Central memory CD8-positive, alpha-beta T cell (primary cell): ENCODE measurements around the gene RELL1.

Source experiments
- ATAC-seq: fragments of 150-1000 bp; cut with Tn5 transposase; replicated peaks from 2 replicates; pipeline ENCODE4 v1.10.0; 2022; ENCODE audit warnings: mild to moderate bottlenecking, moderate FRiP score, moderate number of reproducible peaks; ENCODE audit not compliant: poor library complexity, severe bottlenecking; ENCODE audit errors: extremely low read depth
- DNase-seq, 2 donors: peaks; one replicate each; pipeline ENCODE4 v3.0.0; 2021; ENCODE audit warnings: low spot score in 2 of 2
- H3K27ac Mint-ChIP-seq: one replicate; pipeline ENCODE4 v1.8.0; 2022; ENCODE audit warnings: low read depth, mild to moderate bottlenecking, moderate library complexity, mixed read lengths
- H3K27me3 Mint-ChIP-seq: one replicate; pipeline ENCODE4 v1.8.0; 2022; ENCODE audit warnings: mixed read lengths
- H3K36me3 Mint-ChIP-seq: one replicate; pipeline ENCODE4 v1.8.0; 2022; ENCODE audit warnings: mild to moderate bottlenecking, moderate library complexity, mixed read lengths; ENCODE audit not compliant: insufficient read depth
- H3K4me1 Mint-ChIP-seq: one replicate; pipeline ENCODE4 v1.8.0; 2022; ENCODE audit warnings: mixed read lengths
- H3K4me3 Mint-ChIP-seq: one replicate; pipeline ENCODE4 v1.8.0; 2022; ENCODE audit warnings: mild to moderate bottlenecking, moderate library complexity, mixed read lengths
- H3K9me3 Mint-ChIP-seq: one replicate; pipeline ENCODE4 v1.8.0; 2022; ENCODE audit warnings: mixed read lengths

RELL1 gene, protein sequence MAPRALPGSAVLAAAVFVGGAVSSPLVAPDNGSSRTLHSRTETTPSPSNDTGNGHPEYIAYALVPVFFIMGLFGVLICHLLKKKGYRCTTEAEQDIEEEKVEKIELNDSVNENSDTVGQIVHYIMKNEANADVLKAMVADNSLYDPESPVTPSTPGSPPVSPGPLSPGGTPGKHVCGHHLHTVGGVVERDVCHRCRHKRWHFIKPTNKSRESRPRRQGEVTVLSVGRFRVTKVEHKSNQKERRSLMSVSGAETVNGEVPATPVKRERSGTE

DNA sequence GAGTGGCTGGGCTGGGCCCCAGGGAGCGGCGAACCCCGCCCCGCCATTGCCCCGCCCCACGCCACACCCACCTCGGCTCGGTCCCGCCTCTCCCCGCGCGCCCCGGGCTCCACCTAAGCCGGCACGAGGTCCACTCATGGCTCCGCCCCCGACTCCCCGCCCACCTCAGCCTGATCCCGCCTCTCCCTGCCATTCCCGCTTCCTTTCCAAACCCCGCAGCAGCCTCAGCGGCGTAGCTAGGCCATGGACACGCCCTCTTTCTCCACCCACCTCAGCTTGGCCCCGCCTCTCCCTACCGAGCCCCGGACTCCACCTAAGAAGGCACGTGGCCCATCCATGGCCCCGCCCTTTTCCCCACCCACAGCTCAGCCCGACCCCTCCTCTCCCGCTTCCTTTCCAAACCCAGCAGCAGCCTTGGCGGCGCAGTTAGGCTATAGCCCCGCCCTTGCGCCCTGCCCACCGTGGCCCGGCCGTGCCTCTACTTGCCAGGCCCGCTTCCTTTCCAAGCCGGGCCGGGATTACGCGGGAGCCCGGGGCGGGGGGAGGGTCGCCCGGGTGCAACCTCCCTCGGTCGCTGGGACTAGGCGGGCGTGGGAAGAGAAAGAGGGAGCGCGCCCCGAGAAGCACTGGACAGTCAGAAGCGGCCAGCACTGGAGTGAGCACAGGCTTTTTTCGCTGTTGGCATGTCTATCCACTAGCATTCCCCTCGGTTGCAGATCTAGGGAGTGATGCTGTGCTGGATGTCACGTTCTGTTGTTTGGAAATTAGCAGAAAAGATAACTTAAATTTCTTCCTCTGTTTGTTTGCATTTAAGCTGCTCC, at the start of gene RELL1:
Gene RELL1 (minus strand): TSS at position 4 of the 821 bp plus-strand sequence. CDS start 89 bp downstream, outside the sequence.
- Mint-ChIP-seq H3K4me3 (peak within 1 kb of the TSS; percentile 90), H3K4me1 (peaks cover 35% of the 10 kb centered on the region), H3K27ac (peak within 1 kb of the TSS; percentile 97), H3K27me3 (no peaks in the 10 kb centered on the region), H3K9me3 (no peaks in the 10 kb centered on the region), H3K36me3 (peaks cover 19% of the 10 kb centered on the region)
- peak; percentile 97 for DNase-seq
- ATAC-seq = peak; percentile 81

DNA sequence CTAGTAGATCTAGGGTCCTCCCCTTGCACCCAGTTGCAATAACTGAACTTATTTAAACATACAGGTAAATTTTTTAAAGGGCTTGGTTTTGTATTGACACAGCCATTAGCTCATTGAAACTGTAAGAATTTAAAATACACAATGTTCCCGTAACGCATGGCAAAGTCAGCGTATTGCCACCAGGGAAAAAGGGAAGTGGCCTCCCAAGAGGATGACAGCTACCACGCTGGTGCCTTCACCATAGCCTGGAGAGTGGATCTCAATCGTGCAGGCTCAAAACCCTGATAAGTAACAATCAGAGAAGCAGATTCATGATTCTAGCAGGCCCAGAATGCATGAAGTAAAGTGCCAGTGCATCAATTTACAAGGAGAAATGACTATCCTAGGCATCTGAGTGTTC, 49.4 kb upstream of the RELL1 start:
- Mint-ChIP-seq H3K4me1 (no peaks in the 10 kb centered on the region), H3K36me3 (no peaks in the 10 kb centered on the region), H3K27ac (no peak overlapping the region), H3K4me3 (no peak overlapping the region), H3K9me3 (no peaks in the 10 kb centered on the region), H3K27me3 (no peaks in the 10 kb centered on the region)
- DNase-seq (no peak), ATAC-seq (no peak)

DNA sequence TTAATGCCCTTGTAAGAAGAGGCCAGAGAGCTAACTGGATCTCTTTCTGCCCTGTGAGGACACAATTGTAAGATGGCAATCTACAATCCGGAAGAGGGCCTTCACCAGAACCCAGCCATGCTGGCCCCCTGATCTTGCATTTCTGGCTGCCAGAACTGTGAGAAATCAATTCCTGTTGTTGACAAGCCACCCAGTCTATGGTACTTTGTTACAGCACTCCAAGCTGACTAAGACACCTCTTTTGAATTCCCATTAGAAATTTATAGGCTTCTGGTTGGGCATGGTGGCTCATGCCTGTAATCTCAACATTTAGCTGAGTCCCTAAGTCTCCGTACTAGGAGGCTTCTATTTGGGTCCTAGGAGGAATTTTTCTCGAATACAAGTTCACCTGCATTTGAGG, 48.8 kb upstream of the RELL1 start:
- Mint-ChIP-seq H3K4me1 (no peaks in the 10 kb centered on the region), H3K27me3 (no peaks in the 10 kb centered on the region), H3K9me3 (no peaks in the 10 kb centered on the region), H3K27ac (no peak overlapping the region), H3K36me3 (no peaks in the 10 kb centered on the region), H3K4me3 (no peak overlapping the region)
- no peak for DNase-seq
- no peak for ATAC-seq

DNA sequence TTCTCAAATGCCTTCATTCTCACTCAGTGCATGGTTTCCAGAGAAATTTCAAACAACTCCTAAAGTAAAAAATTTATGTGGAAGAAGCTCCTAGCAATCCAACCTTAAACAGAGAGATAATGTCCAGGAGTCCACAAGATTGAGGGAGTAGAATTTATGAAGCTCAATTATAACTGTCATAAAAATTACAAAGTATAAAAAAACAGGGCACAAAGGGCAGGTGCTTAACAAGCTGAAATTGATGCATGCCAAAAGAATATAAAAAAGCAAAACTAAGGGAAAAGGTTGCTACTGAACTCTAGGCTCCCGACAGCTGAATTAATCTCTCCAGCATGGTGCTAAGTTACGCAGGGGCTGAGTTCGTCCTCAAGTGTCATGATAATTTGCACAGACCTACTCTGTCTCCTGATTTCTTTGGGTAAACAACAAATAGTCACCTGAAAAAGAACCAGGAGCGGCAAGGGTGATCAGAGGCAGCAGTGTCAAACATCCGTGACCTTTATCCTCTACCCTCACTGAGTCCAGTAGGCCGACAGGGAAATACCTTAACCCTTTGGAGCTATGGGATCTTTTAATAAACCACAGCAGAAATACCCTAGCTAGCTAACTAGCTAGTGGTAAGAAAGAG, 47.2 kb upstream of the RELL1 start:
- H3K36me3 Mint-ChIP-seq = no peaks in the 10 kb centered on the region
- H3K4me1 Mint-ChIP-seq = no peaks in the 10 kb centered on the region
- ATAC-seq (no peak), DNase-seq (no peak)
- no peak overlapping the region for H3K27ac Mint-ChIP-seq
- H3K27me3 Mint-ChIP-seq = no peaks in the 10 kb centered on the region
- no peaks in the 10 kb centered on the region for H3K9me3 Mint-ChIP-seq
- H3K4me3 Mint-ChIP-seq = no peak overlapping the region

DNA sequence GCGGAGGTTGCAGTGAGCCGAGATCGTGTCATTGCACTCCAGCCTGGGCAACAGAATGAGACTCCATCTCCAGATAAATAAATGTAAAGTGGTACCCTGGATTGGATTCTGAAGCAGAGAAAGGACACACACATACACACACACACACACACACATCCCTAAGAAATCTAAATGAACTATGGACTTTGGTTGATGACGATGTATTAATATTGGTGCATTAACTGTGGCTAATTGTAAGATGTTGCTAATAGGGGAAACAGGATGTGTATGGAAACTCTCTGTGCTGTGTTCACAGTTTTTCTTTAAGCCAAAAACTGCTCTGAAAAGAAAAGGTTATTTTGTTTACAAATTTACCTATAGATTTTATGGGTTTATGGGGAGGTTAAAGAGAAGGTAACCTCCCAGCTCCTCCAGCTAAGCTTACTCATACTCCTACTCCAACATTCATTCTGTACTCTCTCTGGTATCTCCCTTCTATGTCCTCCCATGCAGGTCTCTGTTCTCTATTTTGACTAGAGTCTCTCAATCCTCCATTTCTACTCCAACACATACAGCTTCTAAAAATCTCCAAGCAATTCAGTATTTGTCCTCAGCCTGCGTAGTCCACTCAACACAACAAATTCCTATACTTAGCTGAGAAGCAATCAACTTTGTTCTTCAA, 46.5 kb upstream of the RELL1 start:
- H3K27me3 Mint-ChIP-seq = no peaks in the 10 kb centered on the region
- no peaks in the 10 kb centered on the region for H3K9me3 Mint-ChIP-seq
- no peak overlapping the region for H3K27ac Mint-ChIP-seq
- H3K4me3 Mint-ChIP-seq = no peak overlapping the region
- no peaks in the 10 kb centered on the region for H3K36me3 Mint-ChIP-seq
- DNase-seq (no peak), ATAC-seq (no peak)
- H3K4me1 Mint-ChIP-seq = no peaks in the 10 kb centered on the region

DNA sequence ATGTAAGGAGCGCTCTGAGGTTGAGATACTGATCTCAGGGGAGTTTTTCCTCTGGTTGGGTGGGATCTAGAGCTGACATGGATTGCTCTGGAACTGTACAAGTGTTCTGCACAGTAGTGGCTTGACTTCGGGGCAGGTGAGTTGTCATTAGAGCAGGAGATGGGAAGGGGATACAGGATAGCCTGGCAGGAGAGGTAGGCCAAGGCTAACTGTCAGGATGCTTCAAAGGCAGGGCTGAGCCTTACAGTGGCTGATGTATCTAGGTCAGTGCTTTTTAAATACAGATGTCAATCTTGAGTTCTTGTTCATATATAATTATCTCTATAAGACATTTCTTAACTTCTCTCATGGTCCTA, 43.5 kb upstream of the RELL1 start:
- Mint-ChIP-seq H3K36me3 (no peaks in the 10 kb centered on the region), H3K4me1 (no peaks in the 10 kb centered on the region), H3K4me3 (no peak overlapping the region), H3K9me3 (no peaks in the 10 kb centered on the region), H3K27ac (no peak overlapping the region), H3K27me3 (no peaks in the 10 kb centered on the region)
- ATAC-seq (no peak), DNase-seq (no peak)

DNA sequence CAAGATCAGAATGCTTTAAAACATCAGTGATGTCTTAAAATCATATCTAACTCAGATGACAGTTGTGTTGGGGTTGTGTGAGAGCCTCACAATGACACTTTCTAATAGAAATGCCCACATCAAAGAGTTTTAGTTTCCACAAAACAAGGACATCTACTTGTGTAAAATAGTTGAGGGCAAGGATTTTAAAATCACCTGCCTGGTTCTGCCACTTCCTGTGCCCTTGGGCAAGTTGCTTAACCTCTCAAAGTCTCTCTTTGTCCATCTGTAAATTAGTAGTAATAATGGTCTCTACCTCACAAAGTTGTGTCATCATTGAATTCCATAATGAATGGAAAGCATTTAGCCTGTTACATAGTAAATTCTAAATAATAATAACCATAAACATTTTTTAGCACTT, 41.9 kb upstream of the RELL1 start:
- Mint-ChIP-seq H3K27ac (no peak overlapping the region), H3K36me3 (no peaks in the 10 kb centered on the region), H3K4me3 (no peak overlapping the region), H3K4me1 (no peaks in the 10 kb centered on the region), H3K27me3 (peaks cover 12% of the 10 kb centered on the region), H3K9me3 (no peaks in the 10 kb centered on the region)
- DNase-seq (no peak), ATAC-seq (no peak)

DNA sequence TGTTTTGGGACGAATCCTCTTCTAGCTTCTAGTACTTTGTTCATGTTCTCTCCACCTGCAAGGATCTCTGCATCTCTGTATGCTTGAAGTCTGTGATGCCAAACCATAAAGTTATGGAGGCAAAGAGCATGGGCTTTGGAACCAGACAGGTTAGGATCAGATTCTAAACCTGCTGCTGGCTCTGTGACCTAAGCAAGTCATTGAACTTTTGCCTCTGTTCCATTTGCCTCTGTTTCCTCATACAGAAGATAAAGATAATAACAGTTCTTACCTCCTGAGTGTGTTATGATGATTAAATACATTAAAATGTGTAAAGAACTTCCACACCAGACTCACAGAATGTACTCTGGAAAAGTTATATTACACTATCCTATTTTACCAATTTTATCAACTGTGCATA, 41.5 kb upstream of the RELL1 start:
- H3K4me1 Mint-ChIP-seq = no peaks in the 10 kb centered on the region
- peaks cover 13% of the 10 kb centered on the region for H3K27me3 Mint-ChIP-seq
- no peaks in the 10 kb centered on the region for H3K9me3 Mint-ChIP-seq
- H3K36me3 Mint-ChIP-seq = no peaks in the 10 kb centered on the region
- ATAC-seq (no peak), DNase-seq (no peak)
- no peak overlapping the region for H3K27ac Mint-ChIP-seq
- no peak overlapping the region for H3K4me3 Mint-ChIP-seq

DNA sequence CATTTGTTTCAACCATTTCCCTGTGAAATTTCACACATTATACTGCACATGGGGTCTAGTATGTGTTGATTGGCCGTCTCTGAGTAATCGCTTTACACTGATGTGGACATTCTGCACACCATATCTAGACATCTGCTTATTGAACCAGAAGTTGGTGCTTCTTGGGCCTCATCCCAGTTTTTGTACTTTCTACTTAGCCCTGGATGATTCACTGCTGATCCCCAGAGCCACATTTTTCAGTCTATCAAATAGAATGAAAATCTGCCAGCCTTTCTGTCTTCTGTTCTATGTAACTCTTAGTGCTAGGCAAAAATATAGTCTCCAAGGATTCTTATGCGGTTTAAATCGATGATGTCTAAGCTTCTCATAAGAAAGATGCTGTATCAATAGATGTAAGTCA, 40.5 kb upstream of the RELL1 start:
- Mint-ChIP-seq H3K4me1 (no peaks in the 10 kb centered on the region), H3K27me3 (peaks cover 13% of the 10 kb centered on the region)
- no peak for DNase-seq

DNA sequence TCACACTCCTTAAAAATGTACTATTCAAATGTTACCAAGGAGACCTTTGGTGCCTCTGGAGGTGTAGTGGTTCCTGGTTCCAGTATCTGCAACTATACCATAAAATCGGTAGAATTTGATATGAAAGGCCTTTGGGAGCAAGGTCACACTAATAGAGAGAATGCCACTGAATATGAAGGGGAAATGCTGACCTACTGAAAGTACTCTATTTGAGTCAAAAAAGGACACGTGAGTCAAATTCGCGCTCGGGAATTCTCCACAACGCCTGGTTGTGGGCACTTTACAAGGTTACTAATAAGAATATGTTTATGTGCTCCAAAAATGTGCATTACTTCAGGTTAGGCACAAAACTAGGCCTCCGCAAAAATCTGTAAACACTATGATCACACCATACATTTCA, 39.5 kb upstream of the RELL1 start:
- ATAC-seq (no peak), DNase-seq (no peak)
- Mint-ChIP-seq H3K9me3 (no peaks in the 10 kb centered on the region), H3K4me3 (no peak overlapping the region), H3K27ac (no peak overlapping the region), H3K27me3 (peaks cover 13% of the 10 kb centered on the region), H3K4me1 (no peaks in the 10 kb centered on the region), H3K36me3 (no peaks in the 10 kb centered on the region)

More for the DNA sequence above, 40.5 kb upstream of the RELL1 start:
- no peak overlapping the region for H3K4me3 Mint-ChIP-seq
- no peaks in the 10 kb centered on the region for H3K36me3 Mint-ChIP-seq
- ATAC-seq = no peak
- H3K9me3 Mint-ChIP-seq = no peaks in the 10 kb centered on the region
- no peak overlapping the region for H3K27ac Mint-ChIP-seq

DNA sequence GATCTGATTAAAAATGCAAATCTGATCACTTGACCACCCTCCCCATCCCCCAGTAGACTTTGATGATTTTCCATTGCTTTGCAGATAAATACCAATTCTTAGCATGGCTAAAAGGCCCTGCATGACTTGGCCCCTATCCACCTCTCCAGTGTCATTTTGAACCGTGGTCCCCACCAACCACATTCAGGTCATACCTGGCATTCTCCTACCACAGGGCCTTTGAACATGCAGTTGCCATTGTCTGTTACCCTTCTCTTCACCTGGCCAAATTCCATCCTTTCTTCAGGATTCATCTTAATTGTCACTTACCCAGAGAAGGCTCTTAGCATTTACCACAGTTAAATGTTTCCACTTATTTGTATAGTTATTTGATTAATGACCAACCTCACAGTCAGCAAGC, 36.9 kb upstream of the RELL1 start:
- no peaks in the 10 kb centered on the region for H3K36me3 Mint-ChIP-seq
- H3K27me3 Mint-ChIP-seq = peaks cover 13% of the 10 kb centered on the region
- H3K4me3 Mint-ChIP-seq = no peak overlapping the region
- H3K9me3 Mint-ChIP-seq = no peaks in the 10 kb centered on the region
- DNase-seq (no peak), ATAC-seq (no peak)
- no peak overlapping the region for H3K27ac Mint-ChIP-seq
- no peaks in the 10 kb centered on the region for H3K4me1 Mint-ChIP-seq

DNA sequence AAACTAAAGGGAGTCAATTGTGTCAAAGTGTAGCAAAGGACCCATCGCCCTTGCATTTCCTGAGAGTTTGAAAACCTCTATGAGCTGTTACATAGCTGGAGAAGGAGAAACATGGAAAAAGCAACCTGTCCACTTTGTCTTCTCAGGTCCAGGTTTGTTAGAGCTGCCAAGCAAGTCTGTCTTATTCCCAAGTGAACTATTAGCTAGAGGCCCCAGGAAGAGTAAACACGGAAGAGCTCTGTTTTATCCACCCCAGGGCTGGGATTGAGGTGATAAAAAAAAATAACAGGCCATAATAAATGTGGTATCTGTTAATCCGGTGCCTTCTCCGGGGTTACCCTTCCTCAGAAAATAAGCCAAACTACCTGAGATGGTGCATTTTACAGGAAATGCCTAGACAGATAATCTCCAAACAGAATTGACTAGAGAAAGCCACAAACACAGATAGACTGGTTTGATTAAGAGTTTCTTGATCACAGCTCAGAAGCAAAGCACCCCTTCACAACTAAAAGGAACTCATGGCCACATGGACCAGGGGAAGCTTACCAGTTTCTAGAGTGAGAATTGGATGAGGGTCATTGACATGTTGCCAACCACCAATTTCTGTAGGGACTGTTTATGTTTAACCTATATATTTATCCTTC, 35.9 kb upstream of the RELL1 start:
- no peak for DNase-seq
- peaks cover 13% of the 10 kb centered on the region for H3K27me3 Mint-ChIP-seq
- no peaks in the 10 kb centered on the region for H3K9me3 Mint-ChIP-seq
- H3K4me1 Mint-ChIP-seq = no peaks in the 10 kb centered on the region
- no peak overlapping the region for H3K27ac Mint-ChIP-seq
- H3K36me3 Mint-ChIP-seq = no peaks in the 10 kb centered on the region
- H3K4me3 Mint-ChIP-seq = no peak overlapping the region
- no peak for ATAC-seq
